Ectodermal cell (in vitro differentiated cells): ENCODE data around the gene BRICD5.

Experiments
- H3K27ac ChIP-seq: 2 replicates; pipeline ENCODE4 v1.7.0; 2013; ENCODE audit warnings: mild to moderate bottlenecking, low read depth, low read length; ENCODE audit not compliant: insufficient read depth, poor library complexity, severe bottlenecking
- H3K27me3 ChIP-seq: 2 replicates; pipeline ENCODE4 v1.7.0; 2013; ENCODE audit warnings: mild to moderate bottlenecking, low read length; ENCODE audit not compliant: insufficient read depth, control insufficient read depth, poor library complexity, severe bottlenecking
- H3K36me3 ChIP-seq: one replicate; pipeline ENCODE4 v1.7.0; 2013; ENCODE audit warnings: low read length; ENCODE audit not compliant: control insufficient read depth, insufficient read depth
- H3K4me1 ChIP-seq: one replicate; pipeline ENCODE4 v1.7.0; 2013; ENCODE audit warnings: low read length; ENCODE audit not compliant: control insufficient read depth, insufficient read depth
- H3K4me3 ChIP-seq: 2 replicates; pipeline ENCODE4 v1.7.0; 2013; ENCODE audit warnings: low read depth, low read length, control low read depth; ENCODE audit not compliant: insufficient read depth
- H3K9me3 ChIP-seq: 2 replicates; pipeline ENCODE4 v1.7.0; 2013; ENCODE audit warnings: mild to moderate bottlenecking, low read length, moderate library complexity; ENCODE audit not compliant: control insufficient read depth
- WGBS, 2 experiments: methylation state at CpG; one replicate each; pipeline ENCODE4 v1.1.7; 2013; ENCODE audit warnings: missing lambda C conversion rate in 2 of 2; 5-methylcytosine and 5-hydroxymethylcytosine counted together

The BRICD5 gene

DNA sequence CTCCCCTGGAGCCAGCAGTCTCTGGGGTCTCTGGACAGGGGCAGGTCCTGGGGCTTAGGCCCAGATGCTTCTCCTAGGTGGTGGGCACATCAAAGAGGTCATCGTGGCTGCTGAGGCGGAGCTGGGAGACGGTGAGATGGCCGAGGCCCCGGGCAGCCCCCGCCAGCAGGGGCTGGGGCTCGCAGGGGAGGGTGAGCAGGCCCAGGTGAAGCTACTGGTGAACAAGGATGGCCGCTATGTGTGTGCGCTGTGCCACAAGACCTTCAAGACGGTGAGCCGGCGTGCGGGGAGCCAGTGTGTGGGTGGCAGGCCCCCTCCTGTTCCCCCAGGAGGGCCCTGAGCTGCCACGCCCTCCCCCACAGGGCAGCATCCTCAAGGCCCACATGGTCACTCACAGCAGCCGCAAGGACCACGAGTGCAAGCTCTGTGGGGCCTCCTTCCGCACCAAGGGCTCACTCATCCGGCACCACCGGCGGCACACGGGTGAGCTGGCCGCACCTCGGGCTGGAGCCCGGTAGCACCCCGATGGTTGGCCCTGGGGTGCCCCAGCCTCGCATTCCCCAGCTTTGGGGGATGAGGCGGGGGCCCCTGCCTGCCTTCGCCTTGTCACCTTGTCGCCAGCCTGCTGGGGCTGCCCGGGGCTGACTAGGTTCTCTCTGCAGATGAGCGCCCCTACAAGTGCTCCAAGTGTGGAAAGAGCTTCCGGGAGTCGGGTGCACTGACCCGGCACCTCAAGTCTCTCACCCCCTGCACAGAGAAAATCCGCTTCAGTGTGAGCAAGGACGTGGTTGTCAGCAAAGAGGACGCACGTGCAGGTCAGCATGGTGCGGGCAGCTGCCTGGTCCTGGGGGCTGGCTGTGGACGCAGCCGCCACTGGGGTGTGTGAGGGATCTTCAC, 21.7 kb upstream of the BRICD5 start:
- Histone ChIP-seq H3K27ac (no peak overlapping the region), H3K27me3 (peaks cover 18% of the 10 kb centered on the region), H3K36me3 (peaks cover 35% of the 10 kb centered on the region)

DNA sequence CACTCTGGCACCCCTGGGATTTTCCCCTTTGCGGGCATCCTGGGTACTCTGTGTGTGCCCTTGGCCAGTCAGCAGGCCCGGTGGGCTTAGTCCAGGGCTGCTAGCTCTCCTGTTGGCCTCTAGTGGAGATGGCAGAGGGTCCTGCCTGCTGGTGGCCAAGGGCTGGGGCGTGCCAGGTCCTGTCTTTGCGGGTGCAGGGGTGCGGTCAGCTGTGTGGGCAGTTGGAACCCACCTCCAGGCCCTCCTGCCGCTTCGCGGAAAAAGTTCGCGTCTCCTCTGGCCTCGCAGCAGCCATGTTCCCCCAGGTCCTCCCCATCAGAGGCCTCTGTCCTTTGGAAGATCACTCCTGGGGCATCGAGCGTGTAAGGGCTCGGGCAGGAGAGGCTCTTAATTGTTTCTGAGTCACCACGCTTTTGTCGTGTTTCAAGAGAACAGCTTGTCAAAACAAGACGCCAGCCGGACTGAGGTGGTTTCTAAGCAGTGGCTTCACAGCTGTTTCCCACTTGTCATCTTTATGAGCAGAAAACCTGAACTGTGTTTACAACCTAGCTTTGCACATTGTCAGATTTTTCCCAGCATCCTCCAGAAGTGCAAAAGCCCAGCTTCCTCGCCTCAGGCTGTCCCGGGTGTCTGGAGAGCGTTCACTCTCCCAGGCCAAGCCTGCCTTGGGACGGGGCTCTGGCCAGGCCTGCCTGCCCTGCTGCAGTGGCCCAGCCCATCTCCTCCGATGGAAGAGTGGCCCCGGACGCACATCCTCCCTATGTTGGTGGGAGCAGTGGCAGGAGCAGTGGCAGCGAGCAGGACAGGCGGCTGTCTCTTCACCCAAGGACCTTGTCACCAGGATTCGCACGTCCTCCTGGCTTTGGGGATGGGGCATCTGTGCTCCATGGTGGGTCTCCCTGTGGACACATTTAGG, 20.6 kb upstream of the BRICD5 start:
- peaks cover 3% of the 10 kb centered on the region for H3K4me1 ChIP-seq
- WGBS, 2 experiments = 95% methylated on average over 29 of the region's 29 CpGs
- peaks cover 8% of the 10 kb centered on the region for H3K27me3 ChIP-seq
- H3K9me3 ChIP-seq = no peaks in the 10 kb centered on the region
- H3K27ac ChIP-seq = no peak overlapping the region
- no peak overlapping the region for H3K4me3 ChIP-seq
- peaks cover 35% of the 10 kb centered on the region for H3K36me3 ChIP-seq

More for the DNA sequence above, 21.7 kb upstream of the BRICD5 start:
- WGBS, 2 experiments = 93 to 94% methylated on average over 41 of the region's 41 CpGs
- Histone ChIP-seq H3K4me3 (no peak overlapping the region), H3K9me3 (no peaks in the 10 kb centered on the region), H3K4me1 (peaks cover 6% of the 10 kb centered on the region)

DNA sequence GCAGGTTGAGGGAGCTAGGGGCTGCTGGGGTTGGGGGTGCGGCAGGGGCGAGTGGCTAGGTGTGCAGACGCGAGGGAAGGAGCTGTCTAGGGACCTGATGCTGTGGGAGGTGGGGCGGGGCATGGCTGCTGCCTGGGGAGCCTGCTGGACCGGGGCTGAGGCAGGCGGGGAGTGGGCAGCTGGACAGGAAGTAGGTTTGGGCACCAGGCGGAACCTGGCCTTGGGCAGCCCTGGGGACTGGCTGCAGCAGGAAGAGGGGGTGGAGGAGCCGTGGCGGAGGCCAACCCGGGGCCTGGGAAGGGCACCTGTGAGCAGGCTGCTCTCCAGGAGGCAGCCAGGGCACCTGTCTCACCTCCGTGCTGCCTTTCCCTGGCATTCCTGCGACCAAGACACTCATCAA, 19.7 kb upstream of the BRICD5 start:
- Histone ChIP-seq H3K27ac (no peak overlapping the region), H3K27me3 (no peaks in the 10 kb centered on the region), H3K4me3 (no peak overlapping the region), H3K4me1 (no peaks in the 10 kb centered on the region), H3K9me3 (no peaks in the 10 kb centered on the region), H3K36me3 (peaks cover 32% of the 10 kb centered on the region)
- WGBS, 2 experiments = 93 to 97% methylated on average over 13 of the region's 13 CpGs

DNA sequence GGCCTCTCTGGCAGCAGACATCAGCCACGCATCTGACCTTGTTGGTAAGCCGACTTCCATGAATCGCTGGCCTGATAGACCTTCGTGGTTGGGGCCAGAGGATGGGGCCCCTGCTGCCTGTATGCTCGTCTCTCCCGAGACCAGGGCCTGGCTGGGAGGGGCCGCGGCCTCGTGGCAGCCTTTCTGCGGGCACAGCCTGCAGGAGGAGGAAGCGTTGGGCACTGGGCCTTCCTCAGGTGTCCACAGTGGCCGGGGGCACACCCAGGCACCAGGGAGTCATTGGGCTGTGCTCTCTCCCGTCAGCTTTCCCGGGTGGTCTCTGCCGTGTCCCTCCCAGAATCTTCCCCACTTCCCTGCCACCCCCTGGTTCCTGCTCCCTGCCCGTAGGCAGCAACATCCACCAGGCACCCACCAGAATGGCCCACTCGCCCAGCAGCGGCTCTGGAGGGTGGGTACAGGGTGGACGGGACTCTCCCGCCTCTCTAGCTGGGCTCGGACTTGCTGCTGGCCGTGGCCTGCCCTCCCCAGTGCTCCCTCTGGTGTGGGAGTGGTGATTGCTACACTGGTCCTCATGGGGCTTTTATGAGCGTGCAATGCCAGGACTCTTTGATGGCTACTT, 19.1 kb upstream of the BRICD5 start:
- Histone ChIP-seq H3K4me3 (no peak overlapping the region), H3K4me1 (no peaks in the 10 kb centered on the region), H3K36me3 (peaks cover 26% of the 10 kb centered on the region), H3K27me3 (no peaks in the 10 kb centered on the region), H3K27ac (no peak overlapping the region), H3K9me3 (no peaks in the 10 kb centered on the region)
- WGBS, 2 experiments = 95% methylated on average over 23 of the region's 23 CpGs

DNA sequence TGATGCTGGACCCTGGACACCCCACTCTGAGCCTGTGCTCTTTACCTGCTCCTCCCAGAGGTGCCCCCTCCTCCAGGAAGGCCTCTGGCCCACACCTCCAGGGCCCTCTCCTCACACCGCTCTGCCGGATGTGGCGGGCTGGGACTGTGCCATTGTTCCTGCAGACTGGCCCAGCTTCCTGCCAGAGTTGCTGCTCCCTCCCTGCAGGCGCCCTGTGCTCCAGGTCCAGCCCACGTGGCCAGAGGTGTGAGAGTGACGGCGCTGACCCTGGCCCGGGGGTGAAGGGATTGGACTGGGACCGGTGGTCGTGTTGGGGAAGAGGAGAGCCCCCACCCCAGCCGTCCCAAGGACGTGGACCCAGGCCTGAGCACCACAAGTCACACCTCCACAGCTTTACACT, 18.4 kb upstream of the BRICD5 start:
- Histone ChIP-seq H3K4me3 (no peak overlapping the region), H3K27ac (no peak overlapping the region), H3K4me1 (no peaks in the 10 kb centered on the region), H3K9me3 (no peaks in the 10 kb centered on the region), H3K27me3 (no peaks in the 10 kb centered on the region), H3K36me3 (peaks cover 26% of the 10 kb centered on the region)
- WGBS, 2 experiments = 94 to 96% methylated on average over 12 of the region's 12 CpGs

DNA sequence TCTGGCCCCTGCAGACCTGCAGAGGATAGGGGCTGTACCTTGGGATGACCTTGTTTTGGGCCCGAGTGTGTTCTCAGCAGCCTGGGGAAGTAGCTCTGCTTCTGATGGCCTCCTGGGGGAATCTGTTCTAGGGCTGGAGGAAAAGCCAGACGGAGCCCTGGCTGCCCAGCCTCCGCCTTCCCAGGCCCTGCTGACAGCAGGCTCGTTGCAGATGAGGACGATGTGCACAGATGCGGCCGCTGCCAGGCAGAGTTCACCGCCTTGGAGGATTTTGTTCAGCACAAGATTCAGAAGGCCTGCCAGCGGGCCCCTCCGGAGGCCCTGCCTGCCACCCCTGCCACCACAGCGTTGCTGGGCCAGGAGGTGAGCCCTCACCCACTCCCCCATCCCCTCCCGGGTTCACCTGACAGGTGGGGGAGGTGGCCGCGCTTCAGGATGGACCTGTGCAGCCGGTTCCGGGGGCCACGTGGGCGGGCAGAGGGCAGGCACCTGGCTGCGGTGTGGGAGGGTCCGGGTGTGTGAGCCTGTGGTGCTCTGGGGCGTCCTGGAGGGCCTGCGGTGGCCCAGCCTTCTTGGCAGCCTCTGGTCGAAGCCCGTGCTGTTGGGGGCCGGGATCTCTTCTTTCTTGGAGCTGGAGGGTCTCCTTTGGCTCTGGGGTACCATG, 17.6 kb upstream of the BRICD5 start:
- Histone ChIP-seq H3K9me3 (no peaks in the 10 kb centered on the region), H3K4me3 (no peak overlapping the region), H3K4me1 (no peaks in the 10 kb centered on the region), H3K36me3 (peaks cover 20% of the 10 kb centered on the region), H3K27me3 (no peaks in the 10 kb centered on the region), H3K27ac (no peak overlapping the region)
- 95 to 97% methylated on average over 25 of the region's 25 CpGs for WGBS, 2 experiments

DNA sequence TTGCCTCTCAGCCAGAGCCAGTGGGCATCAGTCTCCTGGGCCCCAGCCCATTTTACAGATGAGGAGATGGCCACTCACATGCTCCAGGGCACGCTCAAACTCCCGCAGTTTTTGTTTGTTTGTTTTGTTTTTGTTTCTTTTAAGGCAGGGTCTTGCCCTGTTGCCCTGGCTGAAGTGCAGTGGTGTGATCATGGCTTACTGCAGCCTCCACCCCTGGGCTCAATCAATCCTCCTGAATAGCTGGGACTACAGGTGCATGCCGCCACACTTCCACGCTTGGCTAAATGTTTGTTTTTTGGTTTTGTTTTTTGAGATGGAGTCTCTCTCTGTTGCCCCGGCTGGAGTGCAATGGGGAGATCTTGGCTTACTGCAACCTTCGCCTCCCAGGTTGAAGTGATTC, 16.3 kb upstream of the BRICD5 start:
- WGBS, 2 experiments = 95 to 96% methylated on average over 6 of the region's 6 CpGs
- H3K36me3 ChIP-seq = peaks cover 18% of the 10 kb centered on the region
- H3K4me1 ChIP-seq = no peaks in the 10 kb centered on the region

DNA sequence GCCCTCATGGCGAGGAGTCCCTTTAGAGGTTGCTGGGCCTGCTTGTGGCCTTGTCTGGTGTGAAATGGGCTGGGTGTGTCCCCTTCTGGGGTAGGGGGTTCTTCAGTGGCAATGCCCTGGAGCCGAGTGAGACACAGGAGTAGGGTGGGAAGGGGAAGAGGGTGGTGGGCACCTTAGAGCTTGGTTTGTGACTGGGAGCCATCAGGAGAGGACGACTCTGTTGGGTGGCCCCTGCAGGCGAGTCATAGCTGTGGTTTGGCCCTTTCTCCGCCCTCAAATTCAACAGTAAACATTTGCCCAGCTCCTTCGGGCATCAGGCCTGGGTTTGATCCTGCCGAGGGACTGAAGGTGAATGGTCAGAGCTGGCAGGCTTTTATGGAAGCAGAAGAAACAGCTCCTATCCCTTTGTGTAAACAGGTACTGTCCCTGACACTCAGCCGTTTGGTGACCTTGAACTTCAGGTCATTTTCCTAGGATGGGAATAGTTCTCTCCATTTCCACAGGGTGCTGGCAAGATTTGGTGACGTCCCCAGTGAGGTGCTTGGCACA, 15.7 kb upstream of the BRICD5 start:
- no peak overlapping the region for H3K27ac ChIP-seq
- peaks cover 13% of the 10 kb centered on the region for H3K36me3 ChIP-seq
- H3K4me3 ChIP-seq = no peak overlapping the region
- no peaks in the 10 kb centered on the region for H3K27me3 ChIP-seq
- WGBS, 2 experiments = 92% methylated on average over 9 of the region's 9 CpGs
- no peaks in the 10 kb centered on the region for H3K4me1 ChIP-seq
- no peaks in the 10 kb centered on the region for H3K9me3 ChIP-seq

More for the DNA sequence above, 16.3 kb upstream of the BRICD5 start:
- Histone ChIP-seq H3K27ac (no peak overlapping the region), H3K4me3 (no peak overlapping the region), H3K27me3 (no peaks in the 10 kb centered on the region), H3K9me3 (no peaks in the 10 kb centered on the region)

DNA sequence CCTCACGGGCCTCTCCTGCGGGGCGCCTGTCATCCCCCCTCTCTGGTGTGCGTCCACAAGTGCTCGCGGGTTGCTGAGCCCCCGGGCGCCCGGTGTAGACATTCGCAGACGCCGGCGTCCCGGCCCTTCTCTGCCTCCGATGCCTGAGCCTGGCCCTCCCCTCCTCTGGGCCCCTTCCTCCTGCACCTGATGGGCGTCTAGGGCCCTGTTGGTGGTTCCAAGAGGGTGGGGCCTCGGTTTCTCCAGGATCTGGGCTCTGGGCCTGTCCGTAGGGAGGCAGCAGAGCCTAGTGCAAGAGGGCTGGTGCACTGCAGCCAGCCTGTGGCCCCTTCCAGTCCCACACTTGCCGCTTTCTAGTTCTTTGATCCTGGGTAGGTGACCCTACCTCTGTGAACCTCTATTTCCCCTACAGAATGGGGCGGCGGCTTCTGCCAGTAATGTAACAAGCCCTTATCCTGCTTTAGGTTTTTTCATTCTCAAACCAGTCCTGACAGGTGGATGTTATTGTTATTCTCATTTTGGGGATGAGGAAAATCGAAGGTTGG, 13.4 kb upstream of the BRICD5 start:
- WGBS, 2 experiments = 11% methylated on average over 22 of the region's 22 CpGs
- Histone ChIP-seq H3K4me3 (peak overlapping the region; percentile 97), H3K27ac (no peak overlapping the region), H3K36me3 (peaks cover 10% of the 10 kb centered on the region), H3K4me1 (no peaks in the 10 kb centered on the region), H3K27me3 (no peaks in the 10 kb centered on the region), H3K9me3 (no peaks in the 10 kb centered on the region)
